Thymus (tissue), 11 donors: ENCODE measurements around the gene RPL31. TPM values are rescaled to one million over a fixed set of nuclear protein-coding genes. Genes with fewer than 3 reads are reported as not detected.

Experiments
- DNase-seq, 9 donors: peaks; one replicate each; pipeline ENCODE4 v3.0.0-alpha.2; 2013; ENCODE audit warnings: low spot score in 9 of 9, low read depth in 6 of 9, missing footprints in 1 of 9
- H3K27ac ChIP-seq, 2 donors: one replicate each; pipeline ENCODE4 v1.5.1; 2013; ENCODE audit warnings: control low read depth in 1 of 2, low read depth in 1 of 2, low read length in 1 of 2, mild to moderate bottlenecking in 1 of 2, moderate library complexity in 1 of 2
- H3K27me3 ChIP-seq, 2 donors: one replicate each; pipeline ENCODE4 v1.5.1; 2013; ENCODE audit warnings: low read length in 1 of 2; ENCODE audit not compliant: control insufficient read depth in 2 of 2, insufficient read depth in 1 of 2
- H3K36me3 ChIP-seq, 2 donors: one replicate each; pipeline ENCODE4 v1.5.1; 2013; ENCODE audit warnings: low read length in 1 of 2, mild to moderate bottlenecking in 1 of 2, moderate library complexity in 1 of 2; ENCODE audit not compliant: control insufficient read depth in 2 of 2, insufficient read depth in 2 of 2
- H3K4me1 ChIP-seq, 2 donors: one replicate each; pipeline ENCODE4 v1.5.1; 2013; ENCODE audit warnings: low read length in 2 of 2; ENCODE audit not compliant: control insufficient read depth in 2 of 2, insufficient read depth in 2 of 2
- H3K4me3 ChIP-seq, 2 donors: one replicate each; pipeline ENCODE4 v1.5.1; 2013; ENCODE audit warnings: low read length in 2 of 2, control low read depth in 1 of 2, mild to moderate bottlenecking in 1 of 2
- H3K9me3 ChIP-seq, 2 donors: one replicate each; pipeline ENCODE4 v1.5.1; 2013; ENCODE audit warnings: low read length in 1 of 2, mild to moderate bottlenecking in 1 of 2; ENCODE audit not compliant: control insufficient read depth in 2 of 2, insufficient read depth in 1 of 2
- WGBS: extraction: QIAGEN DNeasy Blood & Tissue Kit; methylation state at CpG from one replicate; pipeline ENCODE4 v1.1.7; 2013; 5-methylcytosine and 5-hydroxymethylcytosine counted together
- polyA plus RNA-seq: library from polyadenylated mRNA; stranded (reverse); fragments of 200-250 nt; gene quantifications from one replicate; pipeline ENCODE4 v1.2.3, GENCODE V29; 2013
- total RNA-seq: library from RNA; stranded (reverse); fragments of 120-200 nt; gene quantifications from one replicate; pipeline ENCODE4 v1.2.4, GENCODE V29; 2013
- donor health status: healthy.

The RPL31 gene
- total and polyA plus RNA-seq, 2 donors, result 4,346 to 8,913 TPM

- no peaks in the 10 kb centered on the region for H3K4me1 ChIP-seq
- H3K4me3 ChIP-seq, result no peak overlapping the region
- no peak overlapping the region for H3K27ac ChIP-seq
- no peaks in the 10 kb centered on the region for H3K9me3 ChIP-seq
- no peaks in the 10 kb centered on the region for H3K27me3 ChIP-seq
- no peak for DNase-seq
- no peaks in the 10 kb centered on the region for H3K36me3 ChIP-seq
- WGBS, result 98% methylated on average over 19 of the region's 19 CpGs
These were observed 35.2 kb downstream of the RPL31 start for GRCh38 chr2:101037161-101037755.

- Histone ChIP-seq H3K36me3 (no peaks in the 10 kb centered on the region), H3K27ac (no peak overlapping the region), H3K9me3 (no peaks in the 10 kb centered on the region), H3K4me3 (no peak overlapping the region), H3K4me1 (peaks cover 0 to 10% of the 10 kb centered on the region in 2 donors), H3K27me3 (no peaks in the 10 kb centered on the region)
- 95% methylated on average over 21 of the region's 21 CpGs for WGBS
- DNase-seq, result no peak
These were observed 36.6 kb downstream of the RPL31 start for GRCh38 chr2:101038455-101039255.

- no peak overlapping the region for H3K4me3 ChIP-seq
- H3K9me3 ChIP-seq, result no peaks in the 10 kb centered on the region
- no peak overlapping the region for H3K27ac ChIP-seq
- WGBS, result 97% methylated on average over 13 of the region's 13 CpGs
- no peaks in the 10 kb centered on the region for H3K36me3 ChIP-seq
- no peaks in the 10 kb centered on the region for H3K27me3 ChIP-seq
- peaks cover 0 to 16% of the 10 kb centered on the region in 2 donors for H3K4me1 ChIP-seq
- no peak for DNase-seq
These were observed 38.0 kb downstream of the RPL31 start for GRCh38 chr2:101040072-101040471.

GRCh38 chr2:101040761-101041160 is 38.7 kb downstream of the RPL31 start:
- Histone ChIP-seq H3K4me3 (no peak overlapping the region), H3K27ac (no peak overlapping the region), H3K9me3 (no peaks in the 10 kb centered on the region), H3K4me1 (peaks cover 0 to 16% of the 10 kb centered on the region in 2 donors), H3K36me3 (no peaks in the 10 kb centered on the region), H3K27me3 (no peaks in the 10 kb centered on the region)
- 96% methylated on average over 6 of the region's 6 CpGs for WGBS
- no peak for DNase-seq

GRCh38 chr2:101041413-101041812 is 39.3 kb downstream of the RPL31 start:
- DNase-seq, result no peak
- no peak overlapping the region for H3K4me3 ChIP-seq
- H3K36me3 ChIP-seq, result no peaks in the 10 kb centered on the region
- WGBS, result 95% methylated on average over 4 of the region's 4 CpGs
- no peak overlapping the region for H3K27ac ChIP-seq
- H3K9me3 ChIP-seq, result no peaks in the 10 kb centered on the region
- H3K27me3 ChIP-seq, result no peaks in the 10 kb centered on the region
- H3K4me1 ChIP-seq, result peaks cover 0 to 16% of the 10 kb centered on the region in 2 donors

GRCh38 chr2:101045330-101045729 is 43.2 kb downstream of the RPL31 start:
- DNase-seq, result no peak
- Histone ChIP-seq H3K27ac (no peak overlapping the region), H3K4me1 (peaks cover 0 to 16% of the 10 kb centered on the region in 2 donors), H3K27me3 (no peaks in the 10 kb centered on the region), H3K9me3 (no peaks in the 10 kb centered on the region), H3K36me3 (no peaks in the 10 kb centered on the region), H3K4me3 (no peak overlapping the region)
- WGBS, result 98% methylated on average over 10 of the region's 10 CpGs

GRCh38 chr2:101047075-101047766 is 45.1 kb downstream of the RPL31 start:
- no peaks in the 10 kb centered on the region for H3K36me3 ChIP-seq
- 91% methylated on average over 12 of the region's 12 CpGs for WGBS
- H3K4me1 ChIP-seq, result peaks cover 0 to 16% of the 10 kb centered on the region in 2 donors
- no peak for DNase-seq
- no peak overlapping the region for H3K27ac ChIP-seq
- no peaks in the 10 kb centered on the region for H3K9me3 ChIP-seq
- H3K27me3 ChIP-seq, result no peaks in the 10 kb centered on the region
- no peak overlapping the region for H3K4me3 ChIP-seq

GRCh38 chr2:101047774-101048173 is 45.7 kb downstream of the RPL31 start:
- Histone ChIP-seq H3K4me3 (no peak overlapping the region), H3K36me3 (no peaks in the 10 kb centered on the region), H3K27me3 (no peaks in the 10 kb centered on the region), H3K9me3 (no peaks in the 10 kb centered on the region), H3K27ac (no peak overlapping the region), H3K4me1 (peaks cover 0 to 15% of the 10 kb centered on the region in 2 donors)
- 98% methylated on average over 6 of the region's 6 CpGs for WGBS
- DNase-seq, result no peak

- H3K27me3 ChIP-seq, result no peaks in the 10 kb centered on the region
- no peak for DNase-seq
- no peaks in the 10 kb centered on the region for H3K36me3 ChIP-seq
- peaks cover 0 to 5% of the 10 kb centered on the region in 2 donors for H3K4me1 ChIP-seq
- H3K27ac ChIP-seq, result no peak overlapping the region
- no peak overlapping the region for H3K4me3 ChIP-seq
- 82% methylated on average over 3 of the region's 3 CpGs for WGBS
- no peaks in the 10 kb centered on the region for H3K9me3 ChIP-seq
These were observed 46.7 kb downstream of the RPL31 start for GRCh38 chr2:101048756-101049155.
